K562 (cell line): ENCODE results near the gene PIK3CG. TPM values are rescaled to one million over a fixed set of nuclear protein-coding genes. Genes with fewer than 3 reads are reported as not detected.

Source experiments
- CEBPB ChIP-seq: fragments of 450-650 bp; IDR thresholded peaks from 2 replicates; pipeline ENCODE4 v1.6.1; 2016; ENCODE audit warnings: missing genetic modification characterization, missing compliant biosample characterization
- GATAD2B ChIP-seq: fragments of 450-650 bp; IDR thresholded peaks from 2 replicates; pipeline ENCODE4 v1.6.1; 2017; ENCODE audit warnings: mild to moderate bottlenecking, borderline replicate concordance
- MEF2A ChIP-seq: IDR thresholded peaks from 2 replicates; pipeline ENCODE4 v1.6.1; 2011; ENCODE audit warnings: low read depth, mild to moderate bottlenecking, low read length, moderate library complexity; ENCODE audit not compliant: control insufficient read depth
- MYBL2 ChIP-seq, 2 experiments: fragments of 450-650 bp in 1 of 2; sonication (generic) in 1 of 2; formaldehyde crosslinking in 1 of 2; IDR thresholded peaks; 2 replicates each; pipeline versions ENCODE4 v1.6.1 to v1.8.1; 2017 to 2022; ENCODE audit warnings: borderline replicate concordance in 1 of 2, inconsistent platforms in 1 of 2, low read depth in 1 of 2, mild to moderate bottlenecking in 1 of 2, missing genetic modification reagents in 1 of 2, moderate library complexity in 1 of 2
- NFATC3 ChIP-seq: fragments of 450-650 bp; IDR thresholded peaks from 2 replicates; pipeline ENCODE4 v1.6.1; 2017; ENCODE audit warnings: mild to moderate bottlenecking
- NFIC ChIP-seq: fragments of 450-650 bp; IDR thresholded peaks from 2 replicates; pipeline ENCODE4 v1.6.1; 2017; ENCODE audit warnings: mild to moderate bottlenecking, inconsistent platforms
- SRSF3 ChIP-seq: fragments of 200-400 bp; formaldehyde crosslinking; IDR thresholded peaks from 2 replicates; pipeline ENCODE4 v1.6.1; 2016; ENCODE audit warnings: mild to moderate bottlenecking, low read length, moderate library complexity; ENCODE audit not compliant: insufficient read depth
- ZFP30 ChIP-seq: fragments of 250-450 bp; sonication (Bioruptor Pico); IDR thresholded peaks from 2 replicates; pipeline ENCODE4 v1.8.0; 2022; ENCODE audit warnings: moderate library complexity, mild to moderate bottlenecking, inconsistent platforms, borderline replicate concordance
- ZNF354B ChIP-seq: fragments of 250-450 bp; sonication (Bioruptor Pico); IDR thresholded peaks from 2 replicates; pipeline ENCODE4 v1.4.0; 2020
- ZNF75A ChIP-seq: fragments of 450-650 bp; formaldehyde crosslinking; IDR thresholded peaks from 2 replicates; pipeline ENCODE4 v1.4.0; 2020; ENCODE audit warnings: mild to moderate bottlenecking
- polyA plus RNA-seq, 8 experiments: library from polyadenylated mRNA; depleted of rRNA in 4 of 8; stranded (reverse) in 5 of 8; unstranded in 3 of 8; fragments of >200 nt; fragmentation: Nextera tagmentation in 2 of 8; fragmentation: Illumina TruSeq in 1 of 8; extraction: Ambion mirVana in 2 of 8; extraction: Trizol in 1 of 8; gene quantifications; 2 replicates each; pipeline versions ENCODE4 v1.2.1 to v1.2.3, GENCODE V29; 2011 to 2014; ENCODE audit warnings: inconsistent platforms in 1 of 8, missing spikeins in 1 of 8
- total RNA-seq, 7 experiments: library from RNA; depleted of rRNA in 6 of 7; stranded (reverse); fragments of >200 nt in 6 of 7; fragmentation: Illumina TruSeq in 2 of 7; extraction: Trizol in 2 of 7; gene quantifications; 2 replicates each; pipeline versions ENCODE4 v1.2.1 to v1.2.3, GENCODE V29; 2011 to 2021; ENCODE audit warnings: low replicate concordance in 1 of 7
- TF ChIP-seq, protein P1 (sequence below): IDR thresholded peaks from 2 replicates; pipeline ENCODE4 v1.6.1; 2016; ENCODE audit warnings: missing genetic modification characterization, missing compliant biosample characterization
- TF ChIP-seq, protein P2 (sequence below), 2 experiments: IDR thresholded peaks in 1 of 2; conservative IDR thresholded peaks in 1 of 2; 2 replicates each; pipeline ENCODE4 v1.6.1; 2016; ENCODE audit warnings: low read depth in 2 of 2, mild to moderate bottlenecking in 1 of 2, missing compliant biosample characterization in 1 of 2, missing genetic modification characterization in 1 of 2, moderate library complexity in 1 of 2
- TF ChIP-seq, protein P3 (sequence below): sonication (generic); formaldehyde crosslinking; IDR thresholded peaks from 2 replicates; pipeline ENCODE4 v1.8.0; 2022; ENCODE audit warnings: mild to moderate bottlenecking, missing genetic modification reagents
- TF ChIP-seq, protein P4 (sequence below), 3 experiments: IDR thresholded peaks in 2 of 3; conservative IDR thresholded peaks in 1 of 3; 2 replicates each; pipeline ENCODE4 v1.5.1; 2011 to 2012; ENCODE audit warnings: low read length in 3 of 3, mild to moderate bottlenecking in 3 of 3, control low read depth in 2 of 3, improper control_type of control experiment in 1 of 3, inconsistent platforms in 1 of 3, low read depth in 1 of 3, mixed read lengths in 1 of 3, moderate library complexity in 1 of 3; ENCODE audit not compliant: insufficient read depth in 2 of 3

PIK3CG gene
- total and polyA plus RNA-seq, 9 of the 15 experiments (the other 6 are each of a cell fraction or from before 2014, with no cell fraction given): 5.3 to 42.5 (median 29.0) TPM

DNA sequence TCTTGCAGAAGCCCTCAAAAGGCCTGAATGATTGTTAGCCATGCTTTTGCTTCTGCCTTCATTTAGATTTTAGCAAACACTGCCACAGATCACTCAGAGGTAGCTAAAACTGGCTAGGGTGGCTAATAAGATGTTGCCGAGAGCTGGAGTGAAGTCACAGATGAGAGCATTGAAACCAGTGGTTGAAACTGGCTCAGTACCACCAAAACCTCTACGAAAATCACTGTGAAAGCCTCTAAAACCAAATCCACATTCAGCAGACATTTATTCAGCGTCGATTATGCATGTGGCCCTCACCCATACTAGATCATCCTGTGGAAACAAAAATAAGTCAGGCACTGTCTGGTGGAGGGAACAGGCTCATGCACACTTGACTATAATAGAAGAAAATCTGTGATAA lies 50.8 kb downstream of the PIK3CG start (continued):
- TF ChIP-seq, protein P1, sequence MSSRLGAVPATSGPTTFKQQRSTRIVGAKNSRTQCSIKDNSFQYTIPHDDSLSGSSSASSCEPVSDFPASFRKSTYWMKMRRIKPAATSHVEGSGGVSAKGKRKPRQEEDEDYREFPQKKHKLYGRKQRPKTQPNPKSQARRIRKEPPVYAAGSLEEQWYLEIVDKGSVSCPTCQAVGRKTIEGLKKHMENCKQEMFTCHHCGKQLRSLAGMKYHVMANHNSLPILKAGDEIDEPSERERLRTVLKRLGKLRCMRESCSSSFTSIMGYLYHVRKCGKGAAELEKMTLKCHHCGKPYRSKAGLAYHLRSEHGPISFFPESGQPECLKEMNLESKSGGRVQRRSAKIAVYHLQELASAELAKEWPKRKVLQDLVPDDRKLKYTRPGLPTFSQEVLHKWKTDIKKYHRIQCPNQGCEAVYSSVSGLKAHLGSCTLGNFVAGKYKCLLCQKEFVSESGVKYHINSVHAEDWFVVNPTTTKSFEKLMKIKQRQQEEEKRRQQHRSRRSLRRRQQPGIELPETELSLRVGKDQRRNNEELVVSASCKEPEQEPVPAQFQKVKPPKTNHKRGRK (tag): no peak
- TF ChIP-seq NFATC3 (no peak), SRSF3 (no peak), MYBL2 (IDR thresholded peaks at IDR 0.05; ENCODE audit: low read depth) (no peak), MYBL2 (CRISPR knock-in tag; IDR thresholded peaks at IDR 0.05; ENCODE audit: borderline replicate concordance) (no peak), ZFP30 (CRISPR knock-in tag) (no peak), CEBPB (tag) (no peak), GATAD2B (no peak), ZNF75A (CRISPR knock-in tag) (no peak), NFIC (no peak), ZNF354B (no peak), MEF2A (no peak)
- TF ChIP-seq, protein P2, sequence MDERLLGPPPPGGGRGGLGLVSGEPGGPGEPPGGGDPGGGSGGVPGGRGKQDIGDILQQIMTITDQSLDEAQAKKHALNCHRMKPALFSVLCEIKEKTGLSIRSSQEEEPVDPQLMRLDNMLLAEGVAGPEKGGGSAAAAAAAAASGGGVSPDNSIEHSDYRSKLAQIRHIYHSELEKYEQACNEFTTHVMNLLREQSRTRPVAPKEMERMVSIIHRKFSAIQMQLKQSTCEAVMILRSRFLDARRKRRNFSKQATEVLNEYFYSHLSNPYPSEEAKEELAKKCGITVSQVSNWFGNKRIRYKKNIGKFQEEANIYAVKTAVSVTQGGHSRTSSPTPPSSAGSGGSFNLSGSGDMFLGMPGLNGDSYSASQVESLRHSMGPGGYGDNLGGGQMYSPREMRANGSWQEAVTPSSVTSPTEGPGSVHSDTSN (CRISPR knock-in tag; IDR thresholded peaks at IDR 0.05; ENCODE audit: low read depth): no peak
- TF ChIP-seq, protein P2 (tag; conservative IDR thresholded peaks at IDR 0.05; ENCODE audit: low read depth): no peak
- TF ChIP-seq, protein P3, sequence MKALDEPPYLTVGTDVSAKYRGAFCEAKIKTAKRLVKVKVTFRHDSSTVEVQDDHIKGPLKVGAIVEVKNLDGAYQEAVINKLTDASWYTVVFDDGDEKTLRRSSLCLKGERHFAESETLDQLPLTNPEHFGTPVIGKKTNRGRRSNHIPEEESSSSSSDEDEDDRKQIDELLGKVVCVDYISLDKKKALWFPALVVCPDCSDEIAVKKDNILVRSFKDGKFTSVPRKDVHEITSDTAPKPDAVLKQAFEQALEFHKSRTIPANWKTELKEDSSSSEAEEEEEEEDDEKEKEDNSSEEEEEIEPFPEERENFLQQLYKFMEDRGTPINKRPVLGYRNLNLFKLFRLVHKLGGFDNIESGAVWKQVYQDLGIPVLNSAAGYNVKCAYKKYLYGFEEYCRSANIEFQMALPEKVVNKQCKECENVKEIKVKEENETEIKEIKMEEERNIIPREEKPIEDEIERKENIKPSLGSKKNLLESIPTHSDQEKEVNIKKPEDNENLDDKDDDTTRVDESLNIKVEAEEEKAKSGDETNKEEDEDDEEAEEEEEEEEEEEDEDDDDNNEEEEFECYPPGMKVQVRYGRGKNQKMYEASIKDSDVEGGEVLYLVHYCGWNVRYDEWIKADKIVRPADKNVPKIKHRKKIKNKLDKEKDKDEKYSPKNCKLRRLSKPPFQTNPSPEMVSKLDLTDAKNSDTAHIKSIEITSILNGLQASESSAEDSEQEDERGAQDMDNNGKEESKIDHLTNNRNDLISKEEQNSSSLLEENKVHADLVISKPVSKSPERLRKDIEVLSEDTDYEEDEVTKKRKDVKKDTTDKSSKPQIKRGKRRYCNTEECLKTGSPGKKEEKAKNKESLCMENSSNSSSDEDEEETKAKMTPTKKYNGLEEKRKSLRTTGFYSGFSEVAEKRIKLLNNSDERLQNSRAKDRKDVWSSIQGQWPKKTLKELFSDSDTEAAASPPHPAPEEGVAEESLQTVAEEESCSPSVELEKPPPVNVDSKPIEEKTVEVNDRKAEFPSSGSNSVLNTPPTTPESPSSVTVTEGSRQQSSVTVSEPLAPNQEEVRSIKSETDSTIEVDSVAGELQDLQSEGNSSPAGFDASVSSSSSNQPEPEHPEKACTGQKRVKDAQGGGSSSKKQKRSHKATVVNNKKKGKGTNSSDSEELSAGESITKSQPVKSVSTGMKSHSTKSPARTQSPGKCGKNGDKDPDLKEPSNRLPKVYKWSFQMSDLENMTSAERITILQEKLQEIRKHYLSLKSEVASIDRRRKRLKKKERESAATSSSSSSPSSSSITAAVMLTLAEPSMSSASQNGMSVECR (CRISPR knock-in tag): no peak
- TF ChIP-seq, protein P4, sequence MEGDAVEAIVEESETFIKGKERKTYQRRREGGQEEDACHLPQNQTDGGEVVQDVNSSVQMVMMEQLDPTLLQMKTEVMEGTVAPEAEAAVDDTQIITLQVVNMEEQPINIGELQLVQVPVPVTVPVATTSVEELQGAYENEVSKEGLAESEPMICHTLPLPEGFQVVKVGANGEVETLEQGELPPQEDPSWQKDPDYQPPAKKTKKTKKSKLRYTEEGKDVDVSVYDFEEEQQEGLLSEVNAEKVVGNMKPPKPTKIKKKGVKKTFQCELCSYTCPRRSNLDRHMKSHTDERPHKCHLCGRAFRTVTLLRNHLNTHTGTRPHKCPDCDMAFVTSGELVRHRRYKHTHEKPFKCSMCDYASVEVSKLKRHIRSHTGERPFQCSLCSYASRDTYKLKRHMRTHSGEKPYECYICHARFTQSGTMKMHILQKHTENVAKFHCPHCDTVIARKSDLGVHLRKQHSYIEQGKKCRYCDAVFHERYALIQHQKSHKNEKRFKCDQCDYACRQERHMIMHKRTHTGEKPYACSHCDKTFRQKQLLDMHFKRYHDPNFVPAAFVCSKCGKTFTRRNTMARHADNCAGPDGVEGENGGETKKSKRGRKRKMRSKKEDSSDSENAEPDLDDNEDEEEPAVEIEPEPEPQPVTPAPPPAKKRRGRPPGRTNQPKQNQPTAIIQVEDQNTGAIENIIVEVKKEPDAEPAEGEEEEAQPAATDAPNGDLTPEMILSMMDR (IDR thresholded peaks at IDR 0.05 in 2 of 3, conservative IDR thresholded peaks at IDR 0.05 in 1 of 3; ENCODE audit: insufficient read depth in 2 of 3, low read depth in 1 of 3, low read length in 3 of 3): no peak
- TF ChIP-seq, all 486 proteins: peak for 0
